Posterior cingulate gyrus (tissue), 11 donors: Measurements from ENCODE around the gene MTPN.

Source experiments
- DNase-seq, 10 donors: peaks; one replicate each; pipeline versions ENCODE4 v3.0.0 to v3.0.0-alpha.2; 2020 to 2021; ENCODE audit warnings: mixed read lengths in 3 of 10
- intact Hi-C: fragments of 100-400 bp; cut with DNase I; formaldehyde crosslinking; loops from one replicate; pipeline ENCODE4 v1.15.1; 2023

The MTPN gene

GRCh38 chr7:135899458-135900064, 77.6 kb downstream of the MTPN start:
- DNase-seq, result no peak
- intact Hi-C loops, result no loop called here

- DNase-seq, result no peak
- intact Hi-C loops, result no loop called here
Observed at GRCh38 chr7:135898226-135898625, 78.9 kb downstream of the MTPN start.

GRCh38 chr7:135894816-135895215, 82.3 kb downstream of the MTPN start:
- no peak for DNase-seq
- intact Hi-C loops, result no loop called here

GRCh38 chr7:135889823-135890222, 87.3 kb downstream of the MTPN start:
- intact Hi-C loops, result no loop called here
- DNase-seq, result no peak

- peak in 1 of 10 donors; percentile 46 for DNase-seq
- intact Hi-C loops, result no loop called here
Observed at GRCh38 chr7:135888740-135889139, 88.4 kb downstream of the MTPN start.

- no peak for DNase-seq
- intact Hi-C loops, result no loop called here
Observed at GRCh38 chr7:135886345-135887132, 90.6 kb downstream of the MTPN start.

- intact Hi-C loops, result no loop called here
- DNase-seq, result no peak
Observed at GRCh38 chr7:135884495-135885232, 92.5 kb downstream of the MTPN start.

- no peak for DNase-seq
- intact Hi-C loops, result no loop called here
Observed at GRCh38 chr7:135879233-135879632, 97.9 kb downstream of the MTPN start.

GRCh38 chr7:135878284-135878683, 98.9 kb downstream of the MTPN start:
- DNase-seq, result no peak
- intact Hi-C loops, result no loop called here

GRCh38 chr7:135877805-135878204, 99.4 kb downstream of the MTPN start:
- no peak for DNase-seq
- intact Hi-C loops, result no loop called here
